HG02885 (cell line): ENCODE results near the gene VENTX.
"Not testable (repeated sequence)": the region's sequence is repeated elsewhere in the genome, so short reads cannot be mapped to it uniquely, and the experiment has no call there.

Source experiments
- ATAC-seq: cut with Tn5 transposase; IDR thresholded peaks from one replicate; pipeline ENCODE4 v1.9.1; 2021; ENCODE audit warnings: mild to moderate bottlenecking; ENCODE audit not compliant: unreplicated experiment, poor library complexity

The VENTX gene

GRCh38 chr10:133231946-133232574 lies 5.6 kb upstream of the VENTX start:
- no peak for ATAC-seq

GRCh38 chr10:133234796-133235195 lies 2.9 kb upstream of the VENTX start:
- ATAC-seq, result not testable (repeated sequence)

GRCh38 chr10:133235265-133235855 lies 2.3 kb upstream of the VENTX start:
- no peak for ATAC-seq

- ATAC-seq, result no peak
Observed at GRCh38 chr10:133235932-133236331, 1.7 kb upstream of the VENTX start.

- no peak for ATAC-seq
Observed at GRCh38 chr10:133236401-133237240, 1.0 kb upstream of the VENTX start.

- ATAC-seq, result no peak
Observed at GRCh38 chr10:133237241-133237587, 441 bp upstream of the VENTX start.

GRCh38 chr10:133238466-133238804 lies 780 bp downstream of the VENTX start:
- no peak for ATAC-seq

- ATAC-seq, result no peak
Observed at GRCh38 chr10:133239990-133240389, 2.3 kb downstream of the VENTX start.

- ATAC-seq, result peak; percentile 48
Observed at GRCh38 chr10:133241501-133242205, 4.0 kb downstream of the VENTX start.

- no peak for ATAC-seq
Observed at GRCh38 chr10:133242611-133243356, 5.1 kb downstream of the VENTX start.

GRCh38 chr10:133243593-133243992 lies 5.9 kb downstream of the VENTX start:
- no peak for ATAC-seq

GRCh38 chr10:133245439-133246235 lies 8.0 kb downstream of the VENTX start:
- ATAC-seq, result no peak

- no peak for ATAC-seq
Observed at GRCh38 chr10:133246236-133246626, 8.6 kb downstream of the VENTX start.

- ATAC-seq, result no peak
Observed at GRCh38 chr10:133247681-133248333, 10.2 kb downstream of the VENTX start.

- no peak for ATAC-seq
Observed at GRCh38 chr10:133248334-133248715, 10.7 kb downstream of the VENTX start.

GRCh38 chr10:133249094-133249780 lies 11.6 kb downstream of the VENTX start:
- ATAC-seq, result no peak

- ATAC-seq, result no peak
Observed at GRCh38 chr10:133249975-133250754, 12.5 kb downstream of the VENTX start.
